ENCODE results near the gene CNST. TPM values are rescaled to one million over a fixed set of nuclear protein-coding genes. Genes with fewer than 3 reads are reported as not detected.

Gene CNST
- total and polyA plus RNA-seq, 9 of the 15 experiments (the other 6 are each of a cell fraction or from before 2014, with no cell fraction given) = 17.0 to 55.3 (median 30.8) TPM

GRCh38 chr1:246699095-246699735 lies 133.0 kb downstream of the CNST start (continued):
- TF ChIP-seq USF2 (CRISPR knock-in tag; IDR thresholded peaks at IDR 0.05) (no peak), ELK3 (CRISPR knock-in tag; IDR thresholded peaks at IDR 0.05) (no peak), NBN (IDR thresholded peaks at IDR 0.05; ENCODE audit: low read depth) (peak; percentile 59; the same call in 1 of the 2 replicates), CHD1 (IDR thresholded peaks at IDR 0.05; ENCODE audit: low read length) (no peak), ZNF76 (CRISPR knock-in tag; IDR thresholded peaks at IDR 0.05; ENCODE audit: borderline replicate concordance) (no peak), MTA2 (IDR thresholded peaks at IDR 0.05; ENCODE audit: low read depth) (no peak), CREB3L1 (IDR thresholded peaks at IDR 0.05; ENCODE audit: borderline replicate concordance, low read depth) (no peak), THRAP3 (IDR thresholded peaks at IDR 0.05; ENCODE audit: borderline replicate concordance) (no peak), THRB (CRISPR knock-in tag; conservative IDR thresholded peaks at IDR 0.05) (no peak), RB1 (IDR thresholded peaks at IDR 0.05; ENCODE audit: low read depth) (0 out of 2 replicates have a peak, but pooled peaks have one; percentile 31), ZNF444 (CRISPR knock-in tag; IDR thresholded peaks at IDR 0.05) (no peak), BCOR (IDR thresholded peaks at IDR 0.05) (no peak; the same call in 1 of the 2 replicates), ATF3 (IDR thresholded peaks at IDR 0.05) (peak; percentile 81), ATF3 (CRISPR knock-in tag; conservative IDR thresholded peaks at IDR 0.05) (no peak; the same call in 1 of the 2 replicates), SMARCE1 (IDR thresholded peaks at IDR 0.05) (0 out of 2 replicates have a peak, but pooled peaks have one; percentile 31), SP2 (IDR thresholded peaks at IDR 0.05; ENCODE audit: extremely low read depth, low read depth, low read length, poor library complexity, severe bottlenecking) (no peak), NKRF (IDR thresholded peaks at IDR 0.05; ENCODE audit: borderline replicate concordance) (no peak), ZNF639 (CRISPR knock-in tag; conservative IDR thresholded peaks at IDR 0.05 in 1 of 2, IDR thresholded peaks at IDR 0.05 in 1 of 2) (no peak)

Data from K562 (cell line).